GM10266 (cell line): Measurements from ENCODE around the gene ABCC3.

Experiments
- DNase-seq: peaks from one replicate; pipeline ENCODE4 v3.0.0; 2012; ENCODE audit errors: extremely low spot score
- CTCF ChIP-seq: IDR thresholded peaks from 2 replicates; pipeline ENCODE4 v1.5.1; 2012; ENCODE audit warnings: mild to moderate bottlenecking, low read depth; ENCODE audit not compliant: control insufficient read depth, insufficient read depth; ENCODE audit errors: missing control alignments

Gene ABCC3

GRCh38 chr17:50621574-50622031 lies 13.1 kb upstream of the ABCC3 start:
- no peak for TF ChIP-seq CTCF
- no peak for DNase-seq

GRCh38 chr17:50624321-50624934 lies 10.3 kb upstream of the ABCC3 start:
- no peak for DNase-seq
- TF ChIP-seq CTCF: no peak

- no peak for DNase-seq
- no peak for TF ChIP-seq CTCF
Measured at GRCh38 chr17:50625032-50625871, 9.4 kb upstream of the ABCC3 start.

- peak; percentile 80 for DNase-seq
- peak; percentile 70 for TF ChIP-seq CTCF
Measured at GRCh38 chr17:50626037-50626574, 8.6 kb upstream of the ABCC3 start.

GRCh38 chr17:50627036-50627781 lies 7.5 kb upstream of the ABCC3 start:
- DNase-seq: no peak

More at GRCh38 chr17:50627036-50627781, 7.5 kb upstream of the ABCC3 start:
- TF ChIP-seq CTCF: no peak
